Stimulated activated memory B cell treated with anti-CD40 and anti-IgM and Interleukin-4, amounts not matched to agents 10 μg/mL and 1 μg/mL and 100 μg/mL, for 72 hours (primary cell): ENCODE data around the gene RILPL2.
"Not testable (repeated sequence)": the region's sequence is repeated elsewhere in the genome, so short reads cannot be mapped to it uniquely, and the experiment has no call there.

ENCODE experiments used
- ATAC-seq: fragments of 150-1000 bp; cut with Tn5 transposase; 2 replicates; pipeline ENCODE4 v1.10.0; 2021
- H3K27ac Mint-ChIP-seq: one replicate; pipeline ENCODE4 v1.8.0; 2022; ENCODE audit warnings: mild to moderate bottlenecking, mixed read lengths
- H3K27me3 Mint-ChIP-seq: one replicate; pipeline ENCODE4 v1.8.0; 2022; ENCODE audit warnings: mixed read lengths
- H3K36me3 Mint-ChIP-seq: one replicate; pipeline ENCODE4 v1.8.0; 2022; ENCODE audit warnings: mixed read lengths
- H3K4me1 Mint-ChIP-seq: one replicate; pipeline ENCODE4 v1.8.0; 2022; ENCODE audit warnings: mixed read lengths
- H3K4me3 Mint-ChIP-seq: one replicate; pipeline ENCODE4 v1.8.0; 2022; ENCODE audit warnings: mild to moderate bottlenecking, moderate library complexity, mixed read lengths
- H3K9me3 Mint-ChIP-seq: one replicate; pipeline ENCODE4 v1.8.0; 2022; ENCODE audit warnings: mixed read lengths

RILPL2 gene

GRCh38 chr12:123436017-123436964, at the start of gene RILPL2:
RILPL2 (minus strand) TSS chr12:123436684; CDS start chr12:123436420, 264 bp downstream.
- H3K27ac Mint-ChIP-seq, result peak within 1 kb of the TSS; percentile 99
- H3K9me3 Mint-ChIP-seq, result no peaks in the 10 kb centered on the region
- peak; percentile 94 for ATAC-seq
- peak within 1 kb of the TSS; percentile 99 for H3K4me3 Mint-ChIP-seq
- peaks cover 49% of the 10 kb centered on the region for H3K4me1 Mint-ChIP-seq
- no peaks in the 10 kb centered on the region for H3K27me3 Mint-ChIP-seq
- H3K36me3 Mint-ChIP-seq, result peaks cover 39% of the 10 kb centered on the region

- Mint-ChIP-seq H3K4me3 (no peak overlapping the region), H3K27me3 (peaks cover 9% of the 10 kb centered on the region), H3K4me1 (peaks cover 27% of the 10 kb centered on the region), H3K9me3 (no peaks in the 10 kb centered on the region), H3K27ac (no peak overlapping the region), H3K36me3 (no peaks in the 10 kb centered on the region)
- ATAC-seq, result no peak
Measured at GRCh38 chr12:123485756-123486155, 49.3 kb upstream of the RILPL2 start.

GRCh38 chr12:123483602-123484248, 47.2 kb upstream of the RILPL2 start:
- ATAC-seq, result peak; percentile 51
- no peak overlapping the region for H3K4me3 Mint-ChIP-seq
- peaks cover 39% of the 10 kb centered on the region for H3K4me1 Mint-ChIP-seq
- peaks cover 9% of the 10 kb centered on the region for H3K27me3 Mint-ChIP-seq
- peak overlapping the region; percentile 75 for H3K27ac Mint-ChIP-seq
- no peaks in the 10 kb centered on the region for H3K9me3 Mint-ChIP-seq
- peaks cover 2% of the 10 kb centered on the region for H3K36me3 Mint-ChIP-seq

- peaks cover 39% of the 10 kb centered on the region for H3K4me1 Mint-ChIP-seq
- ATAC-seq, result no peak
- H3K27ac Mint-ChIP-seq, result peak overlapping the region; percentile 75
- no peak overlapping the region for H3K4me3 Mint-ChIP-seq
- H3K9me3 Mint-ChIP-seq, result no peaks in the 10 kb centered on the region
- H3K27me3 Mint-ChIP-seq, result peaks cover 1% of the 10 kb centered on the region
- peaks cover 5% of the 10 kb centered on the region for H3K36me3 Mint-ChIP-seq
Measured at GRCh38 chr12:123482876-123483275, 46.4 kb upstream of the RILPL2 start.

- not testable (repeated sequence) for H3K27me3 Mint-ChIP-seq, H3K36me3 Mint-ChIP-seq, H3K27ac Mint-ChIP-seq, H3K9me3 Mint-ChIP-seq, ATAC-seq
- peak overlapping the region; percentile 41 for H3K4me3 Mint-ChIP-seq
- H3K4me1 Mint-ChIP-seq, result peaks cover 45% of the 10 kb centered on the region
Measured at GRCh38 chr12:123481251-123481650, 44.8 kb upstream of the RILPL2 start.

GRCh38 chr12:123479442-123480180, 43.1 kb upstream of the RILPL2 start:
- Mint-ChIP-seq H3K4me3 (no peak overlapping the region), H3K27ac (peak overlapping the region; percentile 70), H3K27me3 (no peaks in the 10 kb centered on the region)

GRCh38 chr12:123478762-123479161, 42.3 kb upstream of the RILPL2 start:
- Mint-ChIP-seq H3K9me3 (no peaks in the 10 kb centered on the region), H3K4me3 (no peak overlapping the region), H3K27me3 (no peaks in the 10 kb centered on the region), H3K4me1 (peaks cover 52% of the 10 kb centered on the region), H3K27ac (peak overlapping the region; percentile 70), H3K36me3 (peaks cover 20% of the 10 kb centered on the region)
- ATAC-seq, result no peak

More at GRCh38 chr12:123479442-123480180, 43.1 kb upstream of the RILPL2 start:
- peaks cover 55% of the 10 kb centered on the region for H3K4me1 Mint-ChIP-seq
- ATAC-seq, result no peak
- no peaks in the 10 kb centered on the region for H3K9me3 Mint-ChIP-seq
- peaks cover 20% of the 10 kb centered on the region for H3K36me3 Mint-ChIP-seq

- H3K27me3 Mint-ChIP-seq, result no peaks in the 10 kb centered on the region
- no peaks in the 10 kb centered on the region for H3K9me3 Mint-ChIP-seq
- ATAC-seq, result no peak
- H3K4me3 Mint-ChIP-seq, result no peak overlapping the region
- H3K36me3 Mint-ChIP-seq, result peaks cover 20% of the 10 kb centered on the region
- no peak overlapping the region for H3K27ac Mint-ChIP-seq
- H3K4me1 Mint-ChIP-seq, result peaks cover 47% of the 10 kb centered on the region
Measured at GRCh38 chr12:123478069-123478468, 41.6 kb upstream of the RILPL2 start.

- Mint-ChIP-seq H3K4me1 (peaks cover 30% of the 10 kb centered on the region), H3K27ac (peak overlapping the region; percentile 92), H3K9me3 (no peaks in the 10 kb centered on the region), H3K27me3 (no peaks in the 10 kb centered on the region), H3K4me3 (peak overlapping the region; percentile 28), H3K36me3 (peaks cover 38% of the 10 kb centered on the region)
- no peak for ATAC-seq
Measured at GRCh38 chr12:123475246-123475703, 38.8 kb upstream of the RILPL2 start.

GRCh38 chr12:123474485-123475245, 38.2 kb upstream of the RILPL2 start:
- no peaks in the 10 kb centered on the region for H3K9me3 Mint-ChIP-seq
- peak overlapping the region; percentile 92 for H3K27ac Mint-ChIP-seq
- H3K36me3 Mint-ChIP-seq, result peaks cover 38% of the 10 kb centered on the region
- peaks cover 24% of the 10 kb centered on the region for H3K4me1 Mint-ChIP-seq
- H3K4me3 Mint-ChIP-seq, result peak overlapping the region; percentile 28
- no peak for ATAC-seq
- no peaks in the 10 kb centered on the region for H3K27me3 Mint-ChIP-seq

- Mint-ChIP-seq H3K4me1 (peaks cover 31% of the 10 kb centered on the region), H3K36me3 (peaks cover 34% of the 10 kb centered on the region), H3K9me3 (no peaks in the 10 kb centered on the region), H3K27me3 (no peaks in the 10 kb centered on the region), H3K27ac (peak overlapping the region; percentile 60), H3K4me3 (no peak overlapping the region)
- no peak for ATAC-seq
Measured at GRCh38 chr12:123472438-123472849, 36.0 kb upstream of the RILPL2 start.

GRCh38 chr12:123471374-123472068, 35.0 kb upstream of the RILPL2 start:
- peaks cover 26% of the 10 kb centered on the region for H3K4me1 Mint-ChIP-seq
- H3K4me3 Mint-ChIP-seq, result no peak overlapping the region
- H3K27ac Mint-ChIP-seq, result peak overlapping the region; percentile 60
- H3K36me3 Mint-ChIP-seq, result peaks cover 29% of the 10 kb centered on the region
- no peaks in the 10 kb centered on the region for H3K27me3 Mint-ChIP-seq
- H3K9me3 Mint-ChIP-seq, result no peaks in the 10 kb centered on the region
- ATAC-seq, result no peak

GRCh38 chr12:123469978-123470377, 33.5 kb upstream of the RILPL2 start:
- no peaks in the 10 kb centered on the region for H3K27me3 Mint-ChIP-seq
- no peak overlapping the region for H3K27ac Mint-ChIP-seq
- no peak for ATAC-seq
- H3K9me3 Mint-ChIP-seq, result no peaks in the 10 kb centered on the region
- H3K4me3 Mint-ChIP-seq, result no peak overlapping the region
- H3K36me3 Mint-ChIP-seq, result peaks cover 34% of the 10 kb centered on the region
- peaks cover 31% of the 10 kb centered on the region for H3K4me1 Mint-ChIP-seq

GRCh38 chr12:123468786-123469185, 32.3 kb upstream of the RILPL2 start:
- ATAC-seq, result peak; percentile 90
- Mint-ChIP-seq H3K27ac (peak overlapping the region; percentile 35), H3K36me3 (peaks cover 33% of the 10 kb centered on the region), H3K9me3 (no peaks in the 10 kb centered on the region), H3K4me3 (no peak overlapping the region), H3K27me3 (no peaks in the 10 kb centered on the region), H3K4me1 (peaks cover 23% of the 10 kb centered on the region)
